Adrenal gland (tissue), 12 donors: ENCODE data around the gene CREBBP. TPM values are rescaled to one million over a fixed set of nuclear protein-coding genes. Genes with fewer than 3 reads are reported as not detected.
A peak's percentile ranks its signal among the peaks of the same experiment; 100 is the strongest.

ENCODE experiments used
- DNase-seq, 7 donors: peaks; one replicate each; pipeline ENCODE4 v3.0.0-alpha.2; 2019 to 2020
- H3K27ac ChIP-seq, 5 donors: fragments of 200-600 bp; sonication (generic) in 4 of 5; 1 replicate in 3 of 5; 2 replicates in 2 of 5; pipeline versions ENCODE4 v1.5.1 to v1.8.0; 2016 to 2020; ENCODE audit warnings: mild to moderate bottlenecking in 1 of 5
- H3K27me3 ChIP-seq: fragments of 200-600 bp; 2 replicates; pipeline ENCODE4 v1.8.0; 2021
- H3K36me3 ChIP-seq, 2 donors: fragments of 200-600 bp; replicated peaks in 1 of 2; 1 replicate in 1 of 2; 2 replicates in 1 of 2; pipeline versions ENCODE4 v1.5.1 to v1.8.0; 2018 to 2022
- H3K4me1 ChIP-seq, 2 donors: fragments of 200-600 bp; replicated peaks in 1 of 2; 1 replicate in 1 of 2; 2 replicates in 1 of 2; pipeline versions ENCODE4 v1.5.1 to v1.8.0; 2018 to 2021
- H3K4me3 ChIP-seq, 4 donors: fragments of 200-600 bp; sonication (generic) in 3 of 4; one replicate each; pipeline ENCODE4 v1.5.1; 2016 to 2018
- H3K9me3 ChIP-seq, 3 donors: fragments of 200-600 bp; sonication (generic) in 1 of 3; replicated peaks in 1 of 3; 1 replicate in 2 of 3; 2 replicates in 1 of 3; pipeline versions ENCODE4 v1.5.1 to v1.8.0; 2016 to 2021
- POLR2A ChIP-seq, 2 donors: fragments of 450-650 bp; IDR thresholded peaks; one replicate each; pipeline ENCODE4 v1.6.1; 2017; ENCODE audit warnings: antibody characterized with exemption in 2 of 2, mild to moderate bottlenecking in 2 of 2, moderate library complexity in 1 of 2
- WGBS, 4 donors: extraction: QIAGEN DNeasy Blood & Tissue Kit in 2 of 4; methylation state at CpG; one replicate each; pipeline versions ENCODE4 v1.1.5 to v1.1.7; 2013 to 2017; 5-methylcytosine and 5-hydroxymethylcytosine counted together
- intact Hi-C, 2 donors: fragments of 100-400 bp; cut with DNase I; formaldehyde crosslinking; loops; one replicate each; pipeline versions ENCODE4 v1.14.1 to v1.15.0; 2022 to 2023
- polyA plus RNA-seq, 3 donors: library from polyadenylated mRNA; stranded (reverse); fragments of 200-250 nt in 2 of 3; fragments of 350-450 nt in 1 of 3; fragmentation: Illumina TruSeq in 1 of 3; extraction: RNeasy Lipid Tissue Mini Kit (QIAGEN cat#74804) in 1 of 3; gene quantifications; one replicate each; pipeline ENCODE4 v1.2.3, GENCODE V29; 2013 to 2014
- total RNA-seq, 9 donors: library from RNA; depleted of rRNA in 4 of 9; stranded (reverse); fragments of >200 nt in 4 of 9; fragments of 120-200 nt in 1 of 9; fragmentation: NEBNext Ultra II Directional in 1 of 9; extraction: Animal tissue kit (Norgen Biotek cat#: 25700) in 1 of 9; gene quantifications; one replicate each; pipeline versions ENCODE4 v1.1.0 to v1.2.4, GENCODE V29; 2013 to 2023
- TF ChIP-seq, protein P1 (sequence below), 6 experiments: fragments of 450-650 bp in 4 of 6; fragments of 200-600 bp in 2 of 6; sonication (generic) in 1 of 6; IDR thresholded peaks; 1 replicate in 5 of 6; 2 replicates in 1 of 6; pipeline versions ENCODE4 v1.5.1 to v1.8.0; 2016 to 2021; ENCODE audit warnings: antibody characterized with exemption in 6 of 6, mild to moderate bottlenecking in 2 of 6, moderate library complexity in 1 of 6
- donor health status: healthy with polysubstance abuse.
- donor health status: Bipolar disorder and iron deficiency.
- donor health status: DM: yes; HTN: yes; CAD: no.
- donor health status: DM: no; HTN: no; CAD: no.
- donor health status: DM: no; HTN: no; CAD: no.
- donor health status: DM: yes; HTN: yes; CAD: no.

The CREBBP gene
- total and polyA plus RNA-seq, 12 donors: 13.7 to 67.7 (median 44.1) TPM

GRCh38 chr16:3769013-3769412, 111.5 kb downstream of the CREBBP start:
- no peaks in the 10 kb centered on the region for H3K27me3 ChIP-seq
- H3K4me1 ChIP-seq: peaks cover 0 to 4% of the 10 kb centered on the region in 2 donors
- H3K27ac ChIP-seq: no peak overlapping the region
- no peaks in the 10 kb centered on the region for H3K9me3 ChIP-seq
- intact Hi-C loops: loop anchor here in 1 of 2 donors (10.0 kb wide), 1 partner anchor 106 kb away; no protein-coding TSS in a partner anchor
- 98% methylated on average over 12 of the region's 12 CpGs for WGBS, 4 donors
- peak in 1 of 7 donors; percentile 24 for DNase-seq
- TF ChIP-seq, protein P1, sequence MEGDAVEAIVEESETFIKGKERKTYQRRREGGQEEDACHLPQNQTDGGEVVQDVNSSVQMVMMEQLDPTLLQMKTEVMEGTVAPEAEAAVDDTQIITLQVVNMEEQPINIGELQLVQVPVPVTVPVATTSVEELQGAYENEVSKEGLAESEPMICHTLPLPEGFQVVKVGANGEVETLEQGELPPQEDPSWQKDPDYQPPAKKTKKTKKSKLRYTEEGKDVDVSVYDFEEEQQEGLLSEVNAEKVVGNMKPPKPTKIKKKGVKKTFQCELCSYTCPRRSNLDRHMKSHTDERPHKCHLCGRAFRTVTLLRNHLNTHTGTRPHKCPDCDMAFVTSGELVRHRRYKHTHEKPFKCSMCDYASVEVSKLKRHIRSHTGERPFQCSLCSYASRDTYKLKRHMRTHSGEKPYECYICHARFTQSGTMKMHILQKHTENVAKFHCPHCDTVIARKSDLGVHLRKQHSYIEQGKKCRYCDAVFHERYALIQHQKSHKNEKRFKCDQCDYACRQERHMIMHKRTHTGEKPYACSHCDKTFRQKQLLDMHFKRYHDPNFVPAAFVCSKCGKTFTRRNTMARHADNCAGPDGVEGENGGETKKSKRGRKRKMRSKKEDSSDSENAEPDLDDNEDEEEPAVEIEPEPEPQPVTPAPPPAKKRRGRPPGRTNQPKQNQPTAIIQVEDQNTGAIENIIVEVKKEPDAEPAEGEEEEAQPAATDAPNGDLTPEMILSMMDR (IDR thresholded peaks at IDR 0.05): no peak
- TF ChIP-seq POLR2A (IDR thresholded peaks at IDR 0.05): no peak
- peaks cover 0 to 86% of the 10 kb centered on the region in 2 donors for H3K36me3 ChIP-seq
- H3K4me3 ChIP-seq: no peak overlapping the region

- Histone ChIP-seq H3K4me1 (peaks cover 0 to 4% of the 10 kb centered on the region in 2 donors), H3K36me3 (peaks cover 0 to 85% of the 10 kb centered on the region in 2 donors), H3K9me3 (no peaks in the 10 kb centered on the region), H3K27ac (no peak overlapping the region), H3K4me3 (no peak overlapping the region), H3K27me3 (no peaks in the 10 kb centered on the region)
- WGBS, 4 donors: 81 to 89% (median 83%) methylated on average over 9 of the region's 9 CpGs
- DNase-seq: peak in 1 of 7 donors; percentile 23
- TF ChIP-seq, protein P1 (IDR thresholded peaks at IDR 0.05): no peak
- no peak for TF ChIP-seq POLR2A (IDR thresholded peaks at IDR 0.05)
- intact Hi-C loops: loop anchor here in 1 of 2 donors (10.0 kb wide), 1 partner anchor 107 kb away; no protein-coding TSS in a partner anchor
These were observed 113.1 kb downstream of the CREBBP start for GRCh38 chr16:3767333-3767986.

DNA sequence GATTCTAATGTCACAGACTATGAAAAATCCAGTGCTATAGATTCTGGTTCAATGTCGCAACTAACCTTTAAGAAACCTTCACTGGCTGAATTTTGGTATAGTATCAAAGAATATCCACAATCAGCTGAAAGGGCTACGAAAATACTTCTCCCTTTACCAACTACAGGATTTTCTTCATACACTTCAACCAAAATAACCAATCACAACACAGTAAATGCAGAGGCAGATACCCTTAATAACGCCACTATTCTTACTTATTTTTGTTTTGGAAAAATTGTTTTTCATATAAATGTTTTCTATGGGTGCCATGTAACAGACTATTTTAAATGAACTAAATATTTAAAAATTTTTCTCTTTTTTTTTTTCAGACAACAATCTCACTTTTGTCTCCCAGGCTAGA, 114.3 kb downstream of the CREBBP start:
- intact Hi-C loops: loop anchor here in 1 of 2 donors (10.0 kb wide), 1 partner anchor 109 kb away; no protein-coding TSS in a partner anchor

GRCh38 chr16:3764409-3764808, 116.1 kb downstream of the CREBBP start:
- WGBS, 4 donors: 94 to 99% (median 96%) methylated on average over 3 of the region's 3 CpGs
- Histone ChIP-seq H3K27me3 (no peaks in the 10 kb centered on the region), H3K4me1 (no peaks in the 10 kb centered on the region), H3K4me3 (no peak overlapping the region), H3K27ac (no peak overlapping the region), H3K9me3 (no peaks in the 10 kb centered on the region), H3K36me3 (peaks cover 0 to 85% of the 10 kb centered on the region in 2 donors)
- TF ChIP-seq, protein P1 (IDR thresholded peaks at IDR 0.05): no peak
- no peak for TF ChIP-seq POLR2A (IDR thresholded peaks at IDR 0.05)
- intact Hi-C loops: loop anchor here in 1 of 2 donors (10.0 kb wide), 1 partner anchor 110 kb away; no protein-coding TSS in a partner anchor
- peak in 1 of 7 donors; percentile 24 for DNase-seq

More for the DNA sequence above, 114.3 kb downstream of the CREBBP start:
- Histone ChIP-seq H3K4me3 (no peak overlapping the region), H3K27me3 (no peaks in the 10 kb centered on the region), H3K4me1 (no peaks in the 10 kb centered on the region), H3K27ac (no peak overlapping the region), H3K9me3 (no peaks in the 10 kb centered on the region), H3K36me3 (peaks cover 0 to 94% of the 10 kb centered on the region in 2 donors)
- WGBS, 4 donors: 87 to 95% (median 93%) methylated on average over 3 of the region's 3 CpGs
- TF ChIP-seq POLR2A (IDR thresholded peaks at IDR 0.05): no peak
- TF ChIP-seq, protein P1 (IDR thresholded peaks at IDR 0.05): no peak
- no peak for DNase-seq
